Measurements from ENCODE around the gene ATXN1L.
"Not testable (repeated sequence)": the region's sequence is repeated elsewhere in the genome, so short reads cannot be mapped to it uniquely, and the experiment has no call there.

ATXN1L gene

DNA sequence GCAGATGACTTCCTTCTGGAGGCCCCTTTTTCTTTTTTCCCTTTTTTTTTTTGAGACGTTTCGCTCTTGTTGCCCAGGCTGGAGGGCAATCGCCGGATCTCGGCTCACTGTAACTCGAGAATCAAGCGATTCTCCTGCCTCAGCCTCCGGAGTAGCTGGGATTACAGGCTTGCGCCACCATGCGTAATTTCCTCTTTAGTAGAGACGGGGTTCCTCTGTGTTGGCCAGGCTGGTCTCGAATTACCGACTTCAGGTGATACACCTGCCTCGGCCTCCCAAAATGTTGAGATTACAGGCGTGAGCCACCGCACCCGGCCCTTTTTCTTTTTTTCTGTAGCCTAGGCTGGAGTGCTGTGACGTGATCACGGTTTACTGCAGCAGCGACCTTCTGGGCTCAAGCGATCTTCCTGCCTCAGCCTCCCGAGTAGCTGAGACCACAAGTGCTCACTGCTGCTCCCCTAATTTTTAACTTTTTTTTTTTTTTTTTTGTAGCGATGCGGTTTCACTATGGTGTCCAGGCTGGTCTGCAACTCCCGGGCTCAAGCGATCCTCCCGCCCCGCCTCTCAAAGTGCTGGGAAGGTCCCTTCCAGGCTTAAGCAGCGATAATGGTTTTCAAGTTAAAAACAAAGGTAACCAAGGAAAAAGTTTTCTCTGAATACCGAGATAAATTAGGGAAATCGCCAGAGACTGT, 48.6 kb downstream of the ATXN1L start:
- DNase-seq (ENCODE audit: low read depth), result no peak

DNA sequence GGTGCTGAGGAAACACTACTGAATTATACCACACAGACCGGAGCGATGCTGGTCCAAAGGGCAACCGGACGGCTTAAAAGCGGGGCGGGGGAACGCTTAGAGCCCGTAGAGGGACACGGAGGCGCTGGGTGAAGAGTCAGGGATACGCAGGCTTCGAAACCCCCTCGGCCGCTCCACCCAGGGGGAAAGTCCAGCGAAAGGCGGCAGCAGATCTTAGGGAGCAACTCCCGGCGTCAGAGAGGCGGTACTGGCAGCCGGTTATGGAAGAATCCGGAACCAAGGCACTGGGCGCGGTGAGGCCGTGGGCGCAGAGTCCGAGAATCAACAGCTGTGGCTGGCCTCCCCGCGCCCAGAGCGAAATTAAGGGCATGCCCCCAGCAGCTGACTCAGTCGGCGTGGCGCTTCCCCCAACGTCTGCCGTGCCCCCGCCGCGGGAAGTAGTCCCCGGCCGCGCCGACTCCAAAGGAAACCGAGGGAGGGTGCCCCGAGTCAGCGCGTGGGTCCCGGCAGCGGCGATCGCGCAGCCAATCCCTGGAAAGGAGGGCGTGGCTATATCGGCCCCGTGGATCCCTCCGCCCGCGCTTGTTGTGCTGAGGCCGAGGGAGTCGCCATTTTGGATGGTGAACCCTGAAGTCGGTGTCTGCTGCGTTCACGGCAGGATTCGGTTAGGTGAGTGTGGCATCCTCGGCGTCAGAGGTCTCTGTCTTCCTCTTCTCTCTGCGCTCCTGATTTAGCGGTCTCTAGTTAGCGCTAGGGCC, 49.3 kb downstream of the ATXN1L start, which contains the start of gene IST1:
Gene IST1, plus strand, starts transcription at position 611 of the 758 bp plus-strand sequence. CDS start 20,110 bp downstream, outside the sequence.
- DNase-seq (ENCODE audit: low read depth), result peak; percentile 90

DNA sequence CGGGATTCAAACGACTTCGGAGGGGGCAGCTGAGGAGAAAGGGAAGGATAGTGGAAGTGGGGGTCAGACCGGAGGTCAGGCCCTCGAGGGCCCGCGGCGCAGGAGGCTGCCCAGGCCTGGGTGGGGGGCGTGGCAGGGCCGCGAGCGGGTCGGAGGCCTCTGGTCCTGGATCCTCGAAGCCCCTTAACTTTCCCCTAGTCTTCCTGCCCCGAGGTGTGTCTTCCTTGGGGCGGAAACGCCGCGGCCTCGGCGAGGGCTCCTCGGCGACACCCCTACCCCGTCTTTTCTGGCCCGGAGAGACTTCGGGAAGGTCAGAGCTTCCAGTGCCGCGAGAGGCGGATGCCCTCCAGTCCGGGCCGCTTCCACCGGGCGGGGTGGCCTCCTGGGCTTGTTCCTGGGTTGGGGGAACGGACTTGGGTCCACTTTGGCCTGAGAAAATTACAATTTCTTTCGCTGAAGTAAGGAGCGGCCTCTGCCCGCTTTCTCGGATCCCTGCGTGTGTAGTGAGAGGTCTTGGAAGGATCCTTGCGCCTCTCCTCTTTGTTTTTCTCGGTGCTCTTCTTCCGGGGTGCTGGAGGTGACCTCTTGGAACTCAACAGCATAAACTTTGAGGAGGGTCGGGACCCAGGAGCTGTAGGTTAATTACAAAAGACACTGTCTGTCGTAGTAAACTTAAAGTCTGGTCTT, 50.0 kb downstream of the ATXN1L start:
- DNase-seq (ENCODE audit: low read depth), result no peak

DNA sequence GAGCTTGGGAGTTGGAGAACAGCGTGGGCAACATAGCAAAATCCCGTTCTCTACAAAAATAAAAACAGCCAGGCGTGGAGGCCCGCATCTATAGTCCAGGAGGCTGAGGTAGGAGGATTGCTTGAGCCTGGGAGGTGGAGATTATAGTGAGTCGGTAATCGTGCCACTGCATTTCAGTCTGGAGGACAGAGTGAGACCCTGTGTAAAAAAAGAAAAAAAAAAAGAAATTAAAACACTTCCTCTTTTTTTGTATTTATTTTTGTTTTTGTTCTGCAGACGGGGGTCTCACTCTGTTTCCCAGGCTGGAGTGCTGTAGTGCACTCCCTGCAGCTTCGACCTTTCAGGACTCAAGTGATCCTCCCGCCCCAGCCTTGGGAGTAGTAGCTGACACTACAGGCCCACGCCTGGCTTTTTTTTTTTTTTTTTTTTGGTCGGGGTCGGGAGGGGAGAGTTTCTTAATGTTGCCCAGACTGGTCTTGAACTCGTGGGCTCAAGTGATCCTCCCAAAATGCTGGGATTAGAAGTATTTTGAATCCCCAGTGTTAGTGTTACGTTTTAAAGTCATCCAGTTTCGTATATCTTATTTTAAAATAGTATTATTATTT, 51.1 kb downstream of the ATXN1L start:
- DNase-seq (ENCODE audit: low read depth), result no peak

DNA sequence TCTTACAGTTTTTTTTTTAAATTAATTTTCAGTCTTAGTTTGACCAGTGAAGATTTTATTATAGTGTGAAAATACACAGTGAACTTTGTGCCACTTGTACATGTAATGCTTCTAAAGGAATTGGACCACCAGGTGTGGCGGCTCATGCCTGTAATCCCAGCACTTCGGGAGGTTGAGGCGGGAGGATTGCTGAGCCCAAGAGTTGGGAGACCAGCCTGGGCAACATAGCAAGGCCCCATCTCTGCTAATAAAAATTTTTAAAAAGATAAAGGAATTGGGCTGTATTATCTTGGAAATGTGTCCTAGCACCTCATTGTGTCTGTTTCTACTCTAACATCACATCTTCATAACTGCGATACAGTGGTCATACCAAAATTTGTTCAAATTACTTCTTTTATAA, 53.4 kb downstream of the ATXN1L start:
- DNase-seq (ENCODE audit: low read depth), result no peak

DNA sequence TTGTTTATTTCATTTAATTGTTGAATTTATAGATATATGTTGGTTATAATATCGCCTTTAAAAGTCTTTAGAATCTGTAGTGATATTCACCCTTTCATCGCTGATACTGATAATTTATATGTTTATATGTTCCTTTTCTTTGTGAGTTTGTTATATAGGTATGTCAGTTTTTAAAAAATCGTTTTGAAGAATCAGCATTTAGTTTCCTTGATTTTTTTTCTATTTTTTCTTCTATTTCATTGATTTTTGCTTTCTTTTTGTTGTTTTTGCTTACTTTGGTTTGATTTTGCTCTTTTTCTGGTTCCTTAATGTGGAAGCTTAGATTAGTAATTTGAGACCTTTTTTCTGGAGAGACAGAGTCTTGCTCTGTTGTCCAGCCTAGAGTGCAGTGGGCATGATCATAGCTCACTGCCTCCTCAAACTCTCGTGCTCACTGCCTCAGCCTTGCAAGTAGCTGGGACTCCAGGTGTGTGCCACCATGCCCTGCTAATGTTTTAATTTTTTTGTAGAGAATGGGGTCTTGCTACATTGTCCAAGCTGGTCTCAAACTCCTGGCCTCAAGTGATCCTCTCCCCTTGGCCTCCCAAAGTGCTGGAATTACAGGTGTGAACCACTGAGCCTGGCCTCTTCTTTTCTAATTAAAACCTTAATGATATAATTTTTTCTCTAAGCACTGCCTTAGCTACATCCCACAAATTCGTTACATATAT, 57.0 kb downstream of the ATXN1L start:
- DNase-seq (ENCODE audit: low read depth), result no peak

DNA sequence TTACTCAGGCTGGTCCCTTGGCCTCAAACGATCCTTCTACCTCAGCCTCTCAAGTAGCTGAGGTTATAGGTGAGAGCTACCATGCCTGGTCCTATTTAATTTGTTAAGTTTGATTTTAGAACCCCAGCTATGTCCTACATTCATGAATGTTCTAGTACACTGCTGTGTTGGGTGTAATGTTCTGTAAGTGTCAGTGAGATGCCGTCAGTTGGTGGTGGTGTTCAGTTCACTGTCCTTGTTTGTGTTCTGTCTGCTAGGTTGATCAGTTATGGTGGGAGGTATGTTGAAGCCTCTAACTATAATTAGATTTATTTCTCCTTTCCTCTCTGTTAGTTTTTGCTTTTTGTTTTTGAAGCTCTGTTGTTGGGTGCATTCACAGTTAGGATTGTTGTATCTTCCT, 57.8 kb downstream of the ATXN1L start:
- no peak for DNase-seq (ENCODE audit: low read depth)

DNA sequence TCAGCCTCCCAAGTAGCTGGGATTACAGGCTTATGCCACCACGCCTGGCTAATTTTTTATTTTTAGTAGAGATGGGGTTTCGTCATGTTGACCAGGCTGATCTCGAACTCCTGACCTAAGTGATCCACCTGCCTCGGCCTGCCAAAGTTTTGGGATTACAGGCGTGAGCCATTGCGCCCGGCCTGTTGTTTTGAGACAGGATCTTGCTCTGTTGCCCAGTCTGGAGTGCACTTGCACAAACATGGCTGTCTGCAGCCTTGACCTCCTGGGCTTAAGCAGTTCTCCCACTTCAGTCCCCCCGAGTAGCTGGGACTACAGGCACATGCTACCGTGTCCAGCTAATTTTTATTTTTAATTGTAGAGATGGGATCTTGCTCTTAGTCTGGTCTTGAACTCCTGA, 58.5 kb downstream of the ATXN1L start:
- DNase-seq (ENCODE audit: low read depth), result no peak

DNA sequence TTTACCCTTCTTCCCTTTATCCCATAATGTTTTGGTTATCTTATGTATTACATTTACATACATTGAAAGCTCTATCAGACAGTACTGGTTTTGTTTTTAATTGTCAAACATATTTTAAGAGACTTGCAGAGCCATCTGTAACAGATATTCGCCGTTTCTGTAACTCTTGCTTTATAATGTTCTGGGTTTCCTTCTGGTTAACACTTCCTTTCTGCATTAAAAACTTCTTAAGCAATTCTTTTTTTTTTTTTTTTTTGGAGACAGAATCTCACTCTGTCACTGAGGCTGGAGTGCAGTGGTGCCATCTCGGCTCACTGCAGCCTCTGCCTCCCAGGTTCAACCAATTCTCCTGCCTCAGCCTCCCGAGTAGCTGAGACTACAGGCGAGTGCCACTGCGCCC, 60.0 kb downstream of the ATXN1L start:
- not testable (repeated sequence) for DNase-seq (ENCODE audit: low read depth)

Measured in stimulated activated CD8-positive, alpha-beta memory T cell treated with anti-CD3 and anti-CD28 coated beads, Interleukin-15, amount 100 ng/mL, for 24 hours (primary cell).